GM19467 (cell line): ENCODE results near the gene ZDHHC11.
"Not testable (repeated sequence)": the region's sequence is repeated elsewhere in the genome, so short reads cannot be mapped to it uniquely, and the experiment has no call there.

Experiments
- ATAC-seq: cut with Tn5 transposase; IDR thresholded peaks from one replicate; pipeline ENCODE4 v1.9.1; 2021; ENCODE audit warnings: mild to moderate bottlenecking, moderate library complexity; ENCODE audit not compliant: unreplicated experiment

Gene ZDHHC11

GRCh38 chr5:880816-881550 lies 30.2 kb upstream of the ZDHHC11 start:
- ATAC-seq, result no peak

- not testable (repeated sequence) for ATAC-seq
Observed at GRCh38 chr5:878677-879076, 27.9 kb upstream of the ZDHHC11 start.

- no peak for ATAC-seq
Observed at GRCh38 chr5:878125-878524, 27.3 kb upstream of the ZDHHC11 start.

GRCh38 chr5:876398-877365 lies 25.9 kb upstream of the ZDHHC11 start:
- no peak for ATAC-seq

- ATAC-seq, result no peak
Observed at GRCh38 chr5:875931-876330, 25.1 kb upstream of the ZDHHC11 start.

- no peak for ATAC-seq
Observed at GRCh38 chr5:873328-873727, 22.5 kb upstream of the ZDHHC11 start.

- no peak for ATAC-seq
Observed at GRCh38 chr5:872301-872700, 21.5 kb upstream of the ZDHHC11 start.

- no peak for ATAC-seq
Observed at GRCh38 chr5:871596-872298, 21.0 kb upstream of the ZDHHC11 start.

- ATAC-seq, result no peak
Observed at GRCh38 chr5:870956-871355, 20.2 kb upstream of the ZDHHC11 start.

GRCh38 chr5:868428-869135 lies 17.8 kb upstream of the ZDHHC11 start:
- no peak for ATAC-seq

- no peak for ATAC-seq
Observed at GRCh38 chr5:867300-867870, 16.6 kb upstream of the ZDHHC11 start.

GRCh38 chr5:865771-866170 lies 15.0 kb upstream of the ZDHHC11 start:
- no peak for ATAC-seq

GRCh38 chr5:865168-865521 lies 14.4 kb upstream of the ZDHHC11 start:
- no peak for ATAC-seq

- no peak for ATAC-seq
Observed at GRCh38 chr5:864492-865167, 13.8 kb upstream of the ZDHHC11 start.

GRCh38 chr5:863244-863805 lies 12.5 kb upstream of the ZDHHC11 start:
- no peak for ATAC-seq

- no peak for ATAC-seq
Observed at GRCh38 chr5:862367-863243, 11.8 kb upstream of the ZDHHC11 start.

GRCh38 chr5:861442-862366 lies 10.9 kb upstream of the ZDHHC11 start:
- ATAC-seq, result no peak
